H9 (cell line): ENCODE data around the gene VANGL2. TPM values are rescaled to one million over a fixed set of nuclear protein-coding genes. Genes with fewer than 3 reads are reported as not detected.

Experiments used
- DNase-seq: peaks from one replicate; pipeline ENCODE4 v3.0.0-alpha.2; 2017
- H2AFZ ChIP-seq: one replicate; pipeline ENCODE4 v1.6.1; 2013; ENCODE audit warnings: mild to moderate bottlenecking, low read length, control low read depth, moderate library complexity
- H2AK5ac ChIP-seq: 2 replicates; pipeline ENCODE4 v1.6.1; 2013; ENCODE audit warnings: low read length, control low read depth, mixed read lengths; ENCODE audit not compliant: insufficient read length
- H2BK120ac ChIP-seq: one replicate; pipeline ENCODE4 v1.6.1; 2013; ENCODE audit warnings: low read depth, mild to moderate bottlenecking, low read length, control low read depth, inconsistent platforms; ENCODE audit not compliant: poor library complexity, severe bottlenecking
- H2BK12ac ChIP-seq: 2 replicates; pipeline ENCODE4 v1.6.1; 2013; ENCODE audit warnings: low read length, control low read depth, mixed read lengths, low read depth; ENCODE audit not compliant: insufficient read length
- H2BK15ac ChIP-seq: 2 replicates; pipeline ENCODE4 v1.6.1; 2013; ENCODE audit warnings: low read depth, low read length, control low read depth
- H2BK20ac ChIP-seq: one replicate; pipeline ENCODE4 v1.6.1; 2013; ENCODE audit warnings: low read depth, mild to moderate bottlenecking, low read length, control low read depth, inconsistent platforms; ENCODE audit not compliant: poor library complexity, severe bottlenecking
- H2BK5ac ChIP-seq: 2 replicates; pipeline ENCODE4 v1.6.1; 2013; ENCODE audit warnings: low read length, control low read depth, mixed read lengths; ENCODE audit not compliant: insufficient read length
- H3K14ac ChIP-seq: 2 replicates; pipeline ENCODE4 v1.6.1; 2013; ENCODE audit warnings: low read length, control low read depth; ENCODE audit not compliant: insufficient read depth
- H3K18ac ChIP-seq: 2 replicates; pipeline ENCODE4 v1.6.1; 2013; ENCODE audit warnings: low read depth, mild to moderate bottlenecking, mixed read lengths, low read length, control low read depth; ENCODE audit not compliant: insufficient read length
- H3K23ac ChIP-seq: 2 replicates; pipeline ENCODE4 v1.6.1; 2013; ENCODE audit warnings: low read length, control low read depth, mixed read lengths, low read depth; ENCODE audit not compliant: insufficient read length
- H3K23me2 ChIP-seq: 2 replicates; pipeline ENCODE4 v1.6.1; 2013; ENCODE audit warnings: low read depth, mild to moderate bottlenecking, mixed read lengths, low read length, control low read depth; ENCODE audit not compliant: insufficient read length, poor library complexity, severe bottlenecking
- H3K27ac ChIP-seq: 2 replicates; pipeline ENCODE4 v1.5.1; 2013; ENCODE audit warnings: low read length, control low read depth, mixed read lengths, low read depth; ENCODE audit not compliant: insufficient read length
- H3K27me3 ChIP-seq: 2 replicates; pipeline ENCODE4 v1.6.1; 2013; ENCODE audit warnings: low read length, control low read depth, inconsistent platforms; ENCODE audit not compliant: insufficient read depth
- H3K4ac ChIP-seq: 2 replicates; pipeline ENCODE4 v1.6.1; 2013; ENCODE audit warnings: low read depth, mild to moderate bottlenecking, control low read depth, inconsistent platforms, low read length, moderate library complexity
- H3K4me1 ChIP-seq: 2 replicates; pipeline ENCODE4 v1.6.1; 2013; ENCODE audit warnings: low read length, control low read depth, inconsistent platforms; ENCODE audit not compliant: insufficient read depth
- H3K4me2 ChIP-seq: 2 replicates; pipeline ENCODE4 v1.6.1; 2013; ENCODE audit warnings: low read length, control low read depth, mixed read lengths; ENCODE audit not compliant: insufficient read length, insufficient read depth
- H3K56ac ChIP-seq: 2 replicates; pipeline ENCODE4 v1.6.1; 2013; ENCODE audit warnings: low read depth, mild to moderate bottlenecking, mixed read lengths, low read length, control low read depth; ENCODE audit not compliant: insufficient read length
- H3K79me1 ChIP-seq: 2 replicates; pipeline ENCODE4 v1.6.1; 2013; ENCODE audit warnings: low read depth, mild to moderate bottlenecking, moderate library complexity, low read length, control low read depth, inconsistent platforms; ENCODE audit not compliant: insufficient read depth, poor library complexity, severe bottlenecking
- H3K79me2 ChIP-seq: 2 replicates; pipeline ENCODE4 v1.6.1; 2013; ENCODE audit warnings: low read length, control low read depth, inconsistent platforms; ENCODE audit not compliant: insufficient read depth
- H3K9ac ChIP-seq: 2 replicates; pipeline ENCODE4 v1.6.1; 2013; ENCODE audit warnings: low read length, control low read depth, mixed read lengths; ENCODE audit not compliant: insufficient read length; ENCODE audit errors: extremely low read depth
- H3K9me3 ChIP-seq: one replicate; pipeline ENCODE4 v1.6.1; 2013; ENCODE audit warnings: low read depth, low read length, inconsistent platforms; ENCODE audit not compliant: control insufficient read depth
- H3T11ph ChIP-seq: one replicate; pipeline ENCODE4 v1.6.1; 2013; ENCODE audit warnings: mild to moderate bottlenecking, low read length, control low read depth, inconsistent platforms
- H4K20me1 ChIP-seq: one replicate; pipeline ENCODE4 v1.6.1; 2013; ENCODE audit not compliant: control insufficient read depth, insufficient read length, insufficient read depth
- H4K5ac ChIP-seq: 2 replicates; pipeline ENCODE4 v1.6.1; 2013; ENCODE audit warnings: low read depth, mild to moderate bottlenecking, mixed read lengths, low read length, control low read depth; ENCODE audit not compliant: insufficient read length
- H4K8ac ChIP-seq: replicated peaks from 2 replicates; pipeline ENCODE4 v1.6.1; 2013; ENCODE audit warnings: low read length, control low read depth, mixed read lengths, low read depth; ENCODE audit not compliant: insufficient read length
- H4K91ac ChIP-seq: 2 replicates; pipeline ENCODE4 v1.6.1; 2013; ENCODE audit warnings: low read depth, mild to moderate bottlenecking, moderate library complexity, mixed read lengths, low read length, control low read depth; ENCODE audit not compliant: insufficient read length
- H3K27ac Mint-ChIP-seq, 3 experiments: 2 replicates in 2 of 3; 3 replicates in 1 of 3; pipeline ENCODE4 v1.8.0; 2020 to 2021; ENCODE audit warnings: mixed read lengths in 3 of 3, mild to moderate bottlenecking in 1 of 3, moderate library complexity in 1 of 3
- H3K27me3 Mint-ChIP-seq: 2 replicates; pipeline ENCODE4 v1.8.0; 2021; ENCODE audit warnings: low read depth, mild to moderate bottlenecking, moderate library complexity, mixed read lengths
- H3K36me3 Mint-ChIP-seq, 3 experiments: 2 replicates in 2 of 3; 3 replicates in 1 of 3; pipeline ENCODE4 v1.8.0; 2020 to 2021; ENCODE audit warnings: low read depth in 3 of 3, mixed read lengths in 3 of 3; ENCODE audit not compliant: insufficient read depth in 1 of 3
- H3K4me1 Mint-ChIP-seq, 2 experiments: 2 replicates each; pipeline ENCODE4 v1.8.0; 2020; ENCODE audit warnings: mixed read lengths in 2 of 2
- H3K4me3 Mint-ChIP-seq, 2 experiments: 2 replicates in 1 of 2; 3 replicates in 1 of 2; pipeline ENCODE4 v1.8.0; 2020 to 2021; ENCODE audit warnings: mild to moderate bottlenecking in 2 of 2, mixed read lengths in 2 of 2, moderate library complexity in 1 of 2
- H3K9me3 Mint-ChIP-seq, 2 experiments: 2 replicates in 1 of 2; 3 replicates in 1 of 2; pipeline ENCODE4 v1.8.0; 2020; ENCODE audit warnings: mild to moderate bottlenecking in 2 of 2, mixed read lengths in 2 of 2, moderate library complexity in 1 of 2
- WGBS: extraction: QIAGEN DNeasy Blood & Tissue Kit; methylation state at CpG from one replicate; pipeline ENCODE4 v1.1.7; 2013; ENCODE audit warnings: missing lambda C conversion rate, low lambda C conversion rate, mixed read lengths; ENCODE audit not compliant: insufficient read length; ENCODE audit errors: extremely low coverage; 5-methylcytosine and 5-hydroxymethylcytosine counted together
- total RNA-seq: library from RNA; stranded (reverse); gene quantifications from 2 replicates; pipeline ENCODE4 v1.2.1, GENCODE V29; 2021
- TF ChIP-seq, protein P1 (sequence below): fragments of 200-600 bp; sonication (generic); conservative IDR thresholded peaks from 3 replicates; pipeline ENCODE4 v1.8.0; 2021; ENCODE audit warnings: antibody characterized with exemption, mild to moderate bottlenecking

VANGL2 gene
- total RNA-seq, 1 experiment from 2014 or later, result 58.5 TPM

DNA sequence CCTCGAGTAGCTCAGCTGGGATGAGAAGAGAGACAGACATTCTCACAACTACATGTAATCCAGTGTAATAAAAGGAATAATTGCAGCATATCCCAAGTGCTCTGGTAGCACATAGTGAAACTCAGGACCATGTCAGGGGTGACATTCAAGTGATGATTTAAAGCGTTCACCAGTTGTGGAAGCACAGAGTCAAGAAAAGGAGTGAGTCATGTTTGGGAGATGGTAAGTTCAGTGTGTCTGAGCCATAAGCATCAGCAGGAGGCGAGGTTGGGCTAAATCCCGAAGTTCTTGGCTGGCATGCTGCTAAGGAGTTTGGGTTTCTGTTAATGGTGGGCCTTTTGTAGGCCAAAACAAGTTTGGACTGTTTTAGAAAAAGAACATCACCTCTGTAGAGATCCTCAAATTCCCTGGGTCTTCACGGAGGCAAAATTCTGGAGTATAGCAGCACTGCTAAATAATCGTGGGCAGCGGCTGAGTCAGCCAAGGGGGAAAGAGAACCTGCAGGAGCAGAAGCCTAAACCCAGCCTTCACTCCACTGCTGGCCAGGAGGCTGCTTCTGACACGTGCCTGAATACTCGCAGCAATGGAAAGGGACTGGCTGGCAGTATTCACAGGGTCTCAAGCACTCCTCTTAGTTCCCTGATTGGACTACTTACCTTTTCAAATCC, 40.7 kb upstream of the VANGL2 start:
- H3K4me3 Mint-ChIP-seq, result no peak overlapping the region
- Histone ChIP-seq H4K20me1 (no peaks in the 10 kb centered on the region), H2BK15ac (no peak overlapping the region), H2BK120ac (no peak overlapping the region), H3K9ac (no peak overlapping the region), H2AFZ (no peak overlapping the region), H3K56ac (no peak overlapping the region), H2BK20ac (no peak overlapping the region), H3K79me1 (no peaks in the 10 kb centered on the region), H3K4me1 (no peaks in the 10 kb centered on the region; the same call in 1 of the 2 replicates), H3K18ac (no peak overlapping the region), H3K4me2 (no peak overlapping the region), H4K8ac (no peak overlapping the region), H2AK5ac (no peak overlapping the region), H3K27ac (no peak overlapping the region), H3K23ac (no peak overlapping the region), H4K91ac (no peak overlapping the region), H3K14ac (no peak overlapping the region), H3K9me3 (no peaks in the 10 kb centered on the region), H3K79me2 (no peaks in the 10 kb centered on the region), H2BK5ac (no peak overlapping the region), H2BK12ac (no peak overlapping the region), H4K5ac (no peak overlapping the region), H3T11ph (no peak overlapping the region), H3K27me3 (no peaks in the 10 kb centered on the region), H3K4ac (no peak overlapping the region), H3K23me2 (no peaks in the 10 kb centered on the region)
- no peaks in the 10 kb centered on the region for H3K27me3 Mint-ChIP-seq
- H3K27ac Mint-ChIP-seq, result peak overlapping the region in 2 of 3 experiments; percentile 15 to 63; a peak in 3 of 7 replicates
- H3K36me3 Mint-ChIP-seq, result peaks cover 24 to 61% (median 55%) of the 10 kb centered on the region in 3 experiments; a peak in 6 of 7 replicates
- no peak for DNase-seq
- WGBS, result no CpG with 5 or more reads among the region's 9 CpGs
- TF ChIP-seq, protein P1, sequence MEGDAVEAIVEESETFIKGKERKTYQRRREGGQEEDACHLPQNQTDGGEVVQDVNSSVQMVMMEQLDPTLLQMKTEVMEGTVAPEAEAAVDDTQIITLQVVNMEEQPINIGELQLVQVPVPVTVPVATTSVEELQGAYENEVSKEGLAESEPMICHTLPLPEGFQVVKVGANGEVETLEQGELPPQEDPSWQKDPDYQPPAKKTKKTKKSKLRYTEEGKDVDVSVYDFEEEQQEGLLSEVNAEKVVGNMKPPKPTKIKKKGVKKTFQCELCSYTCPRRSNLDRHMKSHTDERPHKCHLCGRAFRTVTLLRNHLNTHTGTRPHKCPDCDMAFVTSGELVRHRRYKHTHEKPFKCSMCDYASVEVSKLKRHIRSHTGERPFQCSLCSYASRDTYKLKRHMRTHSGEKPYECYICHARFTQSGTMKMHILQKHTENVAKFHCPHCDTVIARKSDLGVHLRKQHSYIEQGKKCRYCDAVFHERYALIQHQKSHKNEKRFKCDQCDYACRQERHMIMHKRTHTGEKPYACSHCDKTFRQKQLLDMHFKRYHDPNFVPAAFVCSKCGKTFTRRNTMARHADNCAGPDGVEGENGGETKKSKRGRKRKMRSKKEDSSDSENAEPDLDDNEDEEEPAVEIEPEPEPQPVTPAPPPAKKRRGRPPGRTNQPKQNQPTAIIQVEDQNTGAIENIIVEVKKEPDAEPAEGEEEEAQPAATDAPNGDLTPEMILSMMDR, result no peak
- no peaks in the 10 kb centered on the region for H3K9me3 Mint-ChIP-seq
- H3K4me1 Mint-ChIP-seq, result peaks cover 22 to 32% of the 10 kb centered on the region in 2 experiments
